ENCODE measurements around the gene SPATA20.

The SPATA20 gene

DNA sequence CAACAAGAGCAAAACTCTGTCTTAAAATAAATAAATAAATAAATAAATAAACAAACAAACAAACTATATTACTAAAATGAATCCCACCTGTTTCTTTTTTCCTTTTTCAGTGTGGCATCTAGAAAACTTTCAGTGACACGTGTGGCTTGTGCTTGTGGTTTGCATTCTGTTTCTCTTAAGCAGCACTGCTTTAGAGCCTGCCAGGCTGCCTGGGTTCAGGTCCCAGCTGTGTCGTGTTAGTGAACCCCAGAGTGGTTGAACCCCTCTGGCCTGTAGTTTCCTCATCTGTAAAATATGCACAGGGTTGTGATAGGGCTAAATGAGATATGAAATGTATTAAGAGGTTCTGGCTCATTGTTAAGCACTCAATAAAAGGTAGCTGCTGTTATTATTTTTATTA, 26.5 kb upstream of the SPATA20 start:
- no peak for DNase-seq

DNA sequence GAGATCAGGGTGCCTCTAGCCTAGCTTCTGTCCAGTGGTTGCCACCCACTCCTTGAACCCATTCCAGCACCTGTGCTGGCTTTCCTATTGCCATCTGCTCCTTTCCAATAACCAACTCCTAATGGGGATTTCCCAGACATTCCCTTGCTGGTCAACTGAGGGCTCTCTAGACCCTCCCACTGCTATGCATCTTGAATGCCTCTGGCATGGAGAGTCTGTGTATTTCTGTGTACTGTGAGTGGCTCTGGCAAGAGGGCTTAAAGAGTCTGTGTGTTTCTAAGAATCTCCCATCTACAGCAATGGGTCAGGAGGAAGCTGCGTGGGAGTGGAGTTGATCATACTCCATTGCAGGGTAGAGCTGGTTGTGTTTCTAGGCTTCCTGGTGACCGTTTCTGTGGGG, 25.5 kb upstream of the SPATA20 start:
- DNase-seq, result no peak

- DNase-seq, result no peak
These were observed 24.2 kb upstream of the SPATA20 start for GRCh38 chr17:50522766-50523165.

GRCh38 chr17:50523208-50523607, 23.8 kb upstream of the SPATA20 start:
- no peak for DNase-seq

DNA sequence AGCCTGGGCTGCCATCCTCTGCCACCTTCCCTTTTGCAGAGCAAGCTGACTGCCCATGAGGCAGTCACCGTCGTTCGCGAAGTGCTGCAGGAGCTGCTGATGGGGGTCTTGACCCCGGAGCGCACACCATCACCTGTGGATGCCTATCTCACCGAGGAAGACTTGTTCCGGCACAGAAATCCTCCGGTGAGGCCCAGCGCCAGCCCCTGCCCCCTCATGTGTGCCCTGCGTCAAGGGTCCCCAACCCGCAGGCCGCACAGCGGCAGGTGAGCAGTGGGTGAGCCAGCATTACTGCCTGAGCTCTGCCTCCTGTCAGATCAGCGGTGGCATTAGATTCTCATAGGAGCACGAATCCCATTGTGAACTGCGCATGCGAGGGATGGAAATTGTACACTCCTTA, 22.1 kb upstream of the SPATA20 start:
- no peak for DNase-seq

DNA sequence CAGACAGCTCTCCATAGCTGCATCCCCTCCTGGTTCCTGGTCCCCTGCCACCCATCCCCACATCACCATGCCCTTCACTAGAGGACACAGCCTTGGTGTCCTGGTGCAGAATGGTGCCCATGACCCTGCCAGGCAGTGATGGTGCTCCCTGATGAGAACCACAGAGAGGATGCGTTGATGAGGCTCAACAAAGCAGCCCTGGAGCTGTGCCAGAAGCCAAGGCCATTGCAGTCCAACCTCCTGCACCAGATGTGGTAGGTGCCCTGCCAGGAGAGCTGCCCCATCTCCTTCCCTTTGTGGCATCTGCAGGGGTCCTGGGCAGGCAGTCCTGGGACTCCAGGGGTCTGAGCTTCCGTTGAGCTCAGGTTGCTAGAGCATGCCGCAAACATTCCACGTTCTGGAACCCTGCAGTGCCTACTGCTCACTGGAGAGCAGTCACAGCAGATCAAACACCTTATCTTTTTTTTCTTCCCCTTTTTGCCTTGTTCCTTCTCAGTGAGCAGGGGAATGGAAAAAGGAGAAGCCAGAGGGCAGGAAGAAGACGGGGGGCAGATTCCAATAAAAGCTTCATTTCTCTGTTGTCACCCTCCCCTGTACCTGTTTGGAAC, 19.7 kb upstream of the SPATA20 start:
- no peak for DNase-seq

GRCh38 chr17:50527949-50528474, 19.0 kb upstream of the SPATA20 start:
- DNase-seq, result no peak

- DNase-seq, result no peak
These were observed 17.1 kb upstream of the SPATA20 start for GRCh38 chr17:50529849-50530248.

DNA sequence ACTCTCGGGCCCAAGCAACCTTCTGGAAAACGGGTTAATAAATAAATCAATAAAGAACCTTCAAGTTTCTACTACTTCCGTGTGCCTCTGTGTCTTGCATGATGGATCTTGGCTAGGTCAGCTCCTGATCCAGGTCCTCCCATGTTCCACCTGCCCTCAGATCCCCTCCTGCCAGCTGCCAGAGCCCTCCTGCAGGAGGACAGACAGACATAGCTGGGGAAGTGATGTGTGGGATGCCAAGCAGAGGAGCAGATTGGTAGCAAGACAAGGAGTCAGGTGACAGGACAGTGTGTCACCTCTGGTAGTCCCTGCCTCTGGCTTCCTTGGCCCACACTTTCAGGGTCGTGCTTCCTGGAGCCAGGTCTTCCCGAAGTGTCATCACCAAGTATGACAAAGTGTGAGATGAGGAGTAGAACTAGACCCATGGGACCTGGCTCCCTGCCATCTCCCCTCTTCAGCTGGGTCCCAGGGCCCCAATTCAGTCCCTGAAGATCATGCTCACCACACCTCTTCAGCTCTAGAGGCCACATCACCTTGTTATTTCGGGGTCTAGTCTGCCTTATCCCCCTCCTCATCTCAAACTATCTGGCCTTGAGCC, 15.4 kb upstream of the SPATA20 start:
- no peak for DNase-seq

- no peak for DNase-seq
These were observed 14.4 kb upstream of the SPATA20 start, which contains the start of gene EPN3 for GRCh38 chr17:50532452-50533024. EPN3 (plus strand) TSS chr17:50532735; CDS start chr17:50536557, 3,822 bp downstream.

GRCh38 chr17:50533185-50533584, 13.8 kb upstream of the SPATA20 start:
- no peak for DNase-seq

- DNase-seq, result no peak
These were observed 13.2 kb upstream of the SPATA20 start for GRCh38 chr17:50533720-50534148.

DNA sequence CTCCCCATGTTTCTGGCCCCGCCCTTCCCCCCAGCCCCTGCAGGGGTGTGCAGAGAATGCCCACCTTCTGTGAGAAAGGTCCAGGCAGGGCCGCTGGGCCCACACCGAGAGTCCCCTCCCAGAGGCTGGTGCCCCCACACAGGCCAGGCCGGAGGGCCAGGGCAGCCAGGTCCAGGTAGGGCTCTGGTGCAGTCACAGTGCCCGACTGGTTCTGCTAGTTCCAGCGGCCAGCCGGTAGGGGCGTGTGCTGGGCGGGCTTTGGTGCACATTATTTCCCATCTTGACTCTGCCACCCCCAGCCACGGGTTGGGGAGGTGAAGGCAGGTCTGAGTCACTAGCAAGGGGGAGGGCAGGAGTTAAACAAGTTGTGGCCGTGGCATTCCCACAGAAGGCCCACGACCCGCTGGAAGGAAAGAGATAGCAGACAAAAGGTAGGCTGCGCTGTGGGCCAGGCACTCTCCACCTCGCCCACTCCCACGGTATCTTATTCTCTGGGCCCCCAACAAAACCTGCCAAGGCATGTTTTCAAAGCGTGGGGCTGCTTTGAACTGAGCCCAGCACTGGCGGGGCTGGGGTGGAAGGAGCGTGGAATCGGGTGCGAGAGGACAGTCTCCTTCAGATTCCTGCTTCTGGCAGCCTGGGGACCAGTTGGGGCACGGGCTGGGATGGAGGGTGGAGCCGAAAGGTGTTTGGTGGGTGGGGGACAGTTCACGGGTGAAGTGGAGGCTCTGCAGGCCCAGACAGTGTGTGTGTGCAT, 12.6 kb upstream of the SPATA20 start:
- DNase-seq, result no peak

- no peak for DNase-seq
These were observed 12.0 kb upstream of the SPATA20 start for GRCh38 chr17:50534979-50535326.

GRCh38 chr17:50535407-50535806, 11.6 kb upstream of the SPATA20 start:
- DNase-seq, result no peak

- no peak for DNase-seq
These were observed 10.0 kb upstream of the SPATA20 start for GRCh38 chr17:50536683-50537646.

DNA sequence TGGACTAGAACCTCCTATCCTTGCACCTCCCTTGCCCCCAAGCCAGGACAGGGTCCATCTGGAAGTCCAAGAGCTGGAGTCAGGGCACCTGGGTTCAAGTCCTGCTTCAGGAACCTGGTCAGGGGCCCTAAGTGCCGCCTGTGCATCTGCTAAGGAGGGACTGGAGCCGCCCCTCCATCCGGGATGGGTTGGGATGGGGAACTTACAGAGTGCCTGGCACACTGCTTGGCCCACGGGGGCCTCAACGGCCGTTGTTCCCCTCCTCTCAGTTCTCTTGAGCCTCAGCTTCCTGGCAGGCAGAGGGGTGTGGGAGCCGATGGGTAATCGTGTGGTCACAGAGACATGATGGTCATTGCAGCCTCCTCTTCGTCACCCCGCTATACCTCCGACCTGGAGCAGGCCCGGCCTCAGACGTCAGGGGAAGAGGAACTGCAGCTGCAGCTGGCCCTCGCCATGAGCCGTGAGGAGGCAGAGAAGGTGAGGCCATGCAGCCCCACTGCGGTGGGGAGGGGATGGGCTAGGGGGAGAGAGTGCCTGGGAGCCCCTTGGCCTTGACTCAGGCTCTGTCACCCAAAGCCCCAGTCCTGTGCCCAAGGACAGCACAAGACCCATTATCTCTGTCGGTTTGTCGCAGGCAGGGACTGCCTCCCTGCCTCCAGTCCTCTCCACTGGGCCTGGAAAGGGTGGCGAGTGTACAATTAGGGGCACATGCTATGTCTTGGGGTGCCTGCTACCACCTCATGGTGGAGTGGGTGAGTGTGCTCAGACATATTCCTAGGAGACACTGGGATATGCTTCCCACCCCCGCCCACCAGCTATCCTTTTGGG, 9.0 kb upstream of the SPATA20 start:
- no peak for DNase-seq

- DNase-seq, result no peak
These were observed 8.2 kb upstream of the SPATA20 start for GRCh38 chr17:50538549-50539410.

GRCh38 chr17:50539762-50540559, 7.0 kb upstream of the SPATA20 start:
- no peak for DNase-seq
